Caki2 (cell line): ENCODE data around the gene SEZ6L. TPM values are rescaled to one million over a fixed set of nuclear protein-coding genes. Genes with fewer than 3 reads are reported as not detected.

ENCODE experiments used
- DNase-seq: peaks from one replicate; pipeline ENCODE4 v3.0.0-alpha.2; 2015; ENCODE audit warnings: low read depth
- in situ Hi-C: cut with HindIII; loops from 2 replicates; pipeline ENCODE4 v1.10.0; 2016; ENCODE audit warnings: low sequenced_read_pairs, low pct_unique_long_range_greater_than_20kb, mixed read lengths
- total RNA-seq: library from RNA; depleted of rRNA; stranded (reverse); fragments of >200 nt; shearing (Covaris generic); gene quantifications from 2 replicates; pipeline ENCODE4 v1.2.3, GENCODE V29; 2014; ENCODE audit warnings: low replicate concordance

Gene SEZ6L
- total RNA-seq, 1 experiment from 2014 or later = not detected

- in situ Hi-C loops = no loop called here
Measured at GRCh38 chr22:26229910-26230309, 60.6 kb downstream of the SEZ6L start.

GRCh38 chr22:26234296-26234695 lies 65.0 kb downstream of the SEZ6L start:
- DNase-seq = no peak
- in situ Hi-C loops = no loop called here

More at GRCh38 chr22:26229910-26230309, 60.6 kb downstream of the SEZ6L start:
- no peak for DNase-seq

- DNase-seq = no peak
- in situ Hi-C loops = no loop called here
Measured at GRCh38 chr22:26235792-26236487, 66.7 kb downstream of the SEZ6L start.

GRCh38 chr22:26236991-26237390 lies 67.7 kb downstream of the SEZ6L start:
- no peak for DNase-seq
- in situ Hi-C loops = no loop called here

GRCh38 chr22:26238596-26238995 lies 69.3 kb downstream of the SEZ6L start:
- in situ Hi-C loops = no loop called here
- DNase-seq = no peak

- in situ Hi-C loops = no loop called here
- no peak for DNase-seq
Measured at GRCh38 chr22:26239581-26239980, 70.3 kb downstream of the SEZ6L start.

GRCh38 chr22:26241361-26241760 lies 72.1 kb downstream of the SEZ6L start:
- no peak for DNase-seq
- in situ Hi-C loops = no loop called here

- no peak for DNase-seq
- in situ Hi-C loops = no loop called here
Measured at GRCh38 chr22:26245001-26245400, 75.7 kb downstream of the SEZ6L start.

GRCh38 chr22:26246552-26246951 lies 77.3 kb downstream of the SEZ6L start:
- in situ Hi-C loops = no loop called here
- no peak for DNase-seq

- in situ Hi-C loops = no loop called here
- DNase-seq = no peak
Measured at GRCh38 chr22:26251869-26252268, 82.6 kb downstream of the SEZ6L start.

GRCh38 chr22:26259510-26259909 lies 90.2 kb downstream of the SEZ6L start:
- peak; percentile 45 for DNase-seq
- in situ Hi-C loops = no loop called here

GRCh38 chr22:26264162-26264561 lies 94.9 kb downstream of the SEZ6L start:
- no peak for DNase-seq
- in situ Hi-C loops = no loop called here

- in situ Hi-C loops = no loop called here
- DNase-seq = no peak
Measured at GRCh38 chr22:26265281-26265680, 96.0 kb downstream of the SEZ6L start.

- DNase-seq = no peak
- in situ Hi-C loops = no loop called here
Measured at GRCh38 chr22:26265909-26266308, 96.6 kb downstream of the SEZ6L start.

GRCh38 chr22:26267856-26268255 lies 98.6 kb downstream of the SEZ6L start:
- DNase-seq = no peak
- in situ Hi-C loops = no loop called here

- in situ Hi-C loops = no loop called here
- DNase-seq = no peak
Measured at GRCh38 chr22:26269572-26269971, 100.3 kb downstream of the SEZ6L start.

- DNase-seq = no peak
- in situ Hi-C loops = no loop called here
Measured at GRCh38 chr22:26271427-26271826, 102.2 kb downstream of the SEZ6L start.

- in situ Hi-C loops = no loop called here
Measured at GRCh38 chr22:26273011-26273675, 103.9 kb downstream of the SEZ6L start.

GRCh38 chr22:26276529-26277160 lies 107.4 kb downstream of the SEZ6L start:
- no peak for DNase-seq
- in situ Hi-C loops = no loop called here

More at GRCh38 chr22:26273011-26273675, 103.9 kb downstream of the SEZ6L start:
- DNase-seq = no peak
